Nephron (organoid): ENCODE data around the gene CFAP97D2.
A peak's percentile ranks its signal among the peaks of the same experiment; 100 is the strongest.

ENCODE experiments used
- H3K27ac Mint-ChIP-seq, 3 experiments: 2 replicates each; pipeline ENCODE4 v1.8.0; 2020; ENCODE audit warnings: mixed read lengths in 3 of 3, mild to moderate bottlenecking in 2 of 3, moderate library complexity in 1 of 3
- H3K27me3 Mint-ChIP-seq: 2 replicates; pipeline ENCODE4 v1.8.0; 2021; ENCODE audit warnings: low read depth, mild to moderate bottlenecking, moderate library complexity, mixed read lengths
- H3K36me3 Mint-ChIP-seq: 2 replicates; pipeline ENCODE4 v1.8.0; 2020; ENCODE audit warnings: low read depth, mixed read lengths
- H3K4me1 Mint-ChIP-seq: 2 replicates; pipeline ENCODE4 v1.8.0; 2020; ENCODE audit warnings: mixed read lengths
- H3K4me3 Mint-ChIP-seq, 3 experiments: 2 replicates each; pipeline ENCODE4 v1.8.0; 2020; ENCODE audit warnings: mild to moderate bottlenecking in 3 of 3, mixed read lengths in 3 of 3, moderate library complexity in 2 of 3
- H3K9me3 Mint-ChIP-seq: 2 replicates; pipeline ENCODE4 v1.8.0; 2020; ENCODE audit warnings: mixed read lengths
- CTCF ChIP-seq, 3 experiments: fragments of 200-600 bp; sonication (generic); IDR thresholded peaks; one replicate each; pipeline ENCODE4 v1.5.0; 2021; ENCODE audit warnings: antibody characterized with exemption in 3 of 3; ENCODE audit not compliant: unreplicated experiment in 3 of 3

The CFAP97D2 gene

DNA sequence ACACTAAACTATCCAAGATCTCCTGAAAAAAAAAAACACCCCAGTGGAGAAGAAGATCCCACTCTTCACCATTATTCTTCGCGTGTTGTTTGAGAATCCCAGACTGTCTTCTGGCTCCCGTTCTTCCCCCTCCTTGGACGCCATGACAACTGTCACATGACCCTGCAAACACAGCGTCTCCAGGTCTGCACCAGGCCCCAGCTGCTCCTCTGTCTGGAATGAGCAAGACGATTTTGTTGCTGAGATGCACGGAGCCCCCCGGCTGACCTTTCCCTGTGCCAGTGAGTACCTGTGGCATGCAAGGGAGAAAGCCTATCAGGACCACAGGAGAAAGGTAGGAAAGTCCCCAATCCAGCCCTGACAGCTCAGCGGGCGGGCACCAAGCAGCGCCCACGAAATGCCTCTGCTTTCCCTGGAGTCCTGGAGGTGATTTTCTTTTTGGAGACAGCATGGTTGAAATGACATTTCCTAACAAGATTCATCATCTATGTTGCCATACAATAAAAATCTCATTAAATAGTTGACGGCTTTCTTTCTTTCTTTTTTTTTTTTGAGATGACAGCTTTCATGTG, at the start of gene CFAP97D2:
TSS of gene CFAP97D2 (plus strand) at position 171 of the 572 bp plus-strand sequence. CDS start at position 245, 74 bp downstream.
- H3K36me3 Mint-ChIP-seq, result no peaks in the 10 kb centered on the region
- H3K27ac Mint-ChIP-seq, result peak within 1 kb of the TSS in 1 of 3 experiments; percentile 43
- H3K4me3 Mint-ChIP-seq, result no peak within 1 kb of the TSS
- H3K27me3 Mint-ChIP-seq, result peaks cover 5% of the 10 kb centered on the region
- peaks cover 14% of the 10 kb centered on the region for H3K4me1 Mint-ChIP-seq
- TF ChIP-seq CTCF (IDR thresholded peaks at IDR 0.05; ENCODE audit: unreplicated experiment in 3 of 3), result no peak
- peaks cover 7% of the 10 kb centered on the region for H3K9me3 Mint-ChIP-seq

- Mint-ChIP-seq H3K36me3 (no peaks in the 10 kb centered on the region), H3K4me1 (peaks cover 64% of the 10 kb centered on the region), H3K27ac (peak overlapping the region; percentile 80 to 87 (median 82)), H3K4me3 (peak overlapping the region; percentile 62 to 80 (median 70)), H3K27me3 (peaks cover 6% of the 10 kb centered on the region), H3K9me3 (no peaks in the 10 kb centered on the region)
- TF ChIP-seq CTCF (IDR thresholded peaks at IDR 0.05; ENCODE audit: unreplicated experiment in 3 of 3), result no peak
Measured at GRCh38 chr13:114129649-114130062, 49.4 kb upstream of the CFAP97D2 start.

DNA sequence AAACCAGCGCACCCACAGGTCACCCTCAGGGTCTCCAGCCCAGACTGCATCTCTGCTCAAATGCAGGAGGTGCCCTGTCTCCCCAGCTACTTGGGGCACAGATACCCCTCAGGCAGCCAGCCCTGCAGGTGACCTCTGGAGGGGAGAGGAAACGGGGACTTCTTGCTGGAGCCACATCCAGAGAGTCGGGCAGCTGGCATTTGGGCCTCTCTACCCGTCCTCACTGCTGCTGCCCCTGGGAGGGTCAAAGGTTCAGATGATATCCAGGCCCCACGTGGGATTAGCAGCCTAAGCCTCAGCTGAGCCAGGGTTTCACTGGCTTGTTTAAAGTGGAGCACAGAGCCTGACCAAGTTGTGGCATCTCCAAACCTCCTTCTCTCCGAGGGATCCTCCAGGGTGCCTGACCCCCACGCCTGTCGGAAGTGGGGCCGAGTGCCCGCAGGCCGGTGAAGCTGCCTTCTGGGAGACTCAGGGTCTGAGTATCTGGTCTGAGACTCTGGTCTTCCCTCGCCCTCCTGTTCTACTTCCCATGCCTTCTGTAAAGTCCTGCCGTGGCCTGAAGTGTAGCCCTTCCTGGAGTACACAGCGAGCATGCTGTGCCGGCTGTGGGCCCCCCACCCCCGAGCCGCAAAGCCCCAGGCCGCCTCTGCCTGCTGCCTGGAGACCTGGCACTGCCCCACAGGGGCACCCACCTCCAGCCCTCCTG, 48.8 kb upstream of the CFAP97D2 start:
- Mint-ChIP-seq H3K36me3 (no peaks in the 10 kb centered on the region), H3K4me1 (peaks cover 65% of the 10 kb centered on the region), H3K27me3 (peaks cover 13% of the 10 kb centered on the region), H3K27ac (peak overlapping the region in 2 of 3 experiments; percentile 89 to 91), H3K4me3 (peak overlapping the region; percentile 95 to 100 (median 97)), H3K9me3 (no peaks in the 10 kb centered on the region)
- no peak for TF ChIP-seq CTCF (IDR thresholded peaks at IDR 0.05; ENCODE audit: unreplicated experiment in 3 of 3)

GRCh38 chr13:114130837-114131582, 48.0 kb upstream of the CFAP97D2 start:
- peak overlapping the region; percentile 89 to 93 (median 91) for H3K27ac Mint-ChIP-seq
- H3K4me1 Mint-ChIP-seq, result peaks cover 66% of the 10 kb centered on the region
- peaks cover 14% of the 10 kb centered on the region for H3K27me3 Mint-ChIP-seq
- H3K4me3 Mint-ChIP-seq, result peak overlapping the region; percentile 95 to 100 (median 97)
- H3K36me3 Mint-ChIP-seq, result no peaks in the 10 kb centered on the region
- no peaks in the 10 kb centered on the region for H3K9me3 Mint-ChIP-seq
- no peak for TF ChIP-seq CTCF (IDR thresholded peaks at IDR 0.05; ENCODE audit: unreplicated experiment in 3 of 3)

GRCh38 chr13:114131583-114132418, 47.3 kb upstream of the CFAP97D2 start:
- H3K27ac Mint-ChIP-seq, result peak overlapping the region; percentile 89 to 93 (median 91)
- H3K4me1 Mint-ChIP-seq, result peaks cover 59% of the 10 kb centered on the region
- TF ChIP-seq CTCF (IDR thresholded peaks at IDR 0.05; ENCODE audit: unreplicated experiment in 3 of 3), result no peak
- no peaks in the 10 kb centered on the region for H3K36me3 Mint-ChIP-seq
- peak overlapping the region; percentile 95 to 100 (median 97) for H3K4me3 Mint-ChIP-seq
- H3K9me3 Mint-ChIP-seq, result no peaks in the 10 kb centered on the region
- peaks cover 14% of the 10 kb centered on the region for H3K27me3 Mint-ChIP-seq
